ENCODE data around the gene LSAMP. TPM values are rescaled to one million over a fixed set of nuclear protein-coding genes. Genes with fewer than 3 reads are reported as not detected.
"Not testable (repeated sequence)": the region's sequence is repeated elsewhere in the genome, so short reads cannot be mapped to it uniquely, and the experiment has no call there.

The LSAMP gene
- total and polyA plus RNA-seq, 2 of the 8 experiments (the other 6 are each of a cell fraction or from before 2014, with no cell fraction given) = 1.8 to 5.7 TPM

- not testable (repeated sequence) for H3K27me3 ChIP-seq (replicated peaks in 1 of 4; ENCODE audit: control insufficient read depth in 3 of 4, extremely low read depth in 1 of 4, insufficient read depth in 3 of 4, low read length in 3 of 4); H4K91ac ChIP-seq (replicated peaks; ENCODE audit: insufficient read length, low read length); H3K9me3 ChIP-seq (ENCODE audit: insufficient read depth in 2 of 2, low read depth in 1 of 2, low read length in 1 of 2); H3K4ac ChIP-seq (replicated peaks; ENCODE audit: insufficient read length, low read depth, low read length); H4K5ac ChIP-seq (ENCODE audit: insufficient read length, low read depth, low read length); H3K79me1 ChIP-seq (ENCODE audit: low read depth, low read length); H3K14ac ChIP-seq (ENCODE audit: insufficient read length); H3K23me2 ChIP-seq (ENCODE audit: low read depth, low read length); DNase-seq (ENCODE audit: low read depth in 1 of 2, low spot score in 2 of 2); H2AFZ ChIP-seq (ENCODE audit: low read length); H2BK15ac ChIP-seq (ENCODE audit: low read length); H2BK5ac ChIP-seq (ENCODE audit: low read depth, low read length); H4K8ac ChIP-seq (ENCODE audit: extremely low read depth, insufficient read depth, low read length); H3K36me3 ChIP-seq (ENCODE audit: control insufficient read depth in 2 of 4, insufficient read depth in 4 of 4, low read length in 3 of 4); H2BK120ac ChIP-seq (replicated peaks; ENCODE audit: low read depth, low read length); H3K4me1 ChIP-seq (replicated peaks in 1 of 4; ENCODE audit: control insufficient read depth in 3 of 4, insufficient read depth in 4 of 4, low read length in 3 of 4); H3K18ac ChIP-seq (ENCODE audit: extremely low read depth, low read length); FAIRE-seq; H3K56ac ChIP-seq (replicated peaks; ENCODE audit: insufficient read length, low read depth, low read length); H3K79me2 ChIP-seq (ENCODE audit: control insufficient read depth in 1 of 2, insufficient read depth in 2 of 2, low read length in 2 of 2); H3K9ac ChIP-seq (replicated peaks in 1 of 4; ENCODE audit: extremely low read depth in 1 of 4, low read depth in 3 of 4, low read length in 3 of 4); H2BK20ac ChIP-seq (ENCODE audit: low read length); H3K23ac ChIP-seq (ENCODE audit: insufficient read length); H2AK5ac ChIP-seq (ENCODE audit: low read depth, low read length); H4K20me1 ChIP-seq (replicated peaks in 1 of 2; ENCODE audit: control insufficient read depth in 1 of 2, insufficient read depth in 2 of 2, low read length in 2 of 2); H3K27ac ChIP-seq (ENCODE audit: low read depth, low read length); H2BK12ac ChIP-seq (ENCODE audit: low read depth, low read length)
- ChIA-PET POLR2A (ENCODE audit: partially characterized antibody) (interaction anchor here (1.2 kb wide), 1 partner anchor 8 kb away, joined by 7 read pairs; no protein-coding TSS in a partner anchor), CTCF (ENCODE audit: partially characterized antibody) (interaction anchor here (0.5 to 4.3 kb wide), 34 partner anchors 10 to 1370 kb away, joined by 3 to 27 read pairs (median 4); no protein-coding TSS in a partner anchor)
- 80% methylated on average over 13 of the region's 13 CpGs; no CpG with 5 or more reads in 1 of the 2 experiments for WGBS, 2 experiments (ENCODE audit: extremely low coverage in 1 of 2, insufficient coverage in 1 of 2, insufficient read length in 1 of 2, insufficient replicate concordance in 2 of 2, low coverage in 1 of 2, low lambda C conversion rate in 2 of 2, missing lambda C conversion rate in 1 of 2)
- peak overlapping the region; percentile 46 to 80 (median 67); a peak in 6 of 8 replicates for H3K4me3 ChIP-seq (ENCODE audit: extremely low read depth in 1 of 4, insufficient read depth in 2 of 4, low read depth in 3 of 4, low read length in 4 of 4)
- H3K4me2 ChIP-seq (ENCODE audit: insufficient read depth in 1 of 2, low read depth in 2 of 2, low read length in 2 of 2) = peak overlapping the region; percentile 62 to 87
These were observed 661.9 kb downstream of the LSAMP start for GRCh38 chr3:115783426-115783825.

Data from H1 (cell line).